Suprapubic skin (tissue), 4 donors: ENCODE data around the gene LILRA6. TPM values are rescaled to one million over a fixed set of nuclear protein-coding genes. Genes with fewer than 3 reads are reported as not detected.
A peak's percentile ranks its signal among the peaks of the same experiment; 100 is the strongest.
"Not testable (repeated sequence)": the region's sequence is repeated elsewhere in the genome, so short reads cannot be mapped to it uniquely, and the experiment has no call there.

Experiments
- DNase-seq, 2 donors: peaks; one replicate each; pipeline ENCODE4 v3.0.0-alpha.2; 2019; ENCODE audit warnings: low spot score in 2 of 2
- H3K27ac ChIP-seq: fragments of 200-600 bp; sonication (generic); one replicate; pipeline ENCODE4 v1.5.1; 2019
- H3K27me3 ChIP-seq: fragments of 200-600 bp; sonication (generic); one replicate; pipeline ENCODE4 v1.5.1; 2019
- H3K36me3 ChIP-seq: fragments of 200-600 bp; sonication (generic); one replicate; pipeline ENCODE4 v1.5.1; 2019
- H3K4me1 ChIP-seq: fragments of 200-600 bp; sonication (generic); one replicate; pipeline ENCODE4 v1.5.1; 2019
- H3K4me3 ChIP-seq: fragments of 200-600 bp; sonication (generic); one replicate; pipeline ENCODE4 v1.5.1; 2019; ENCODE audit warnings: mild to moderate bottlenecking
- H3K9me3 ChIP-seq: fragments of 200-600 bp; sonication (generic); one replicate; pipeline ENCODE4 v1.5.1; 2019
- EP300 ChIP-seq: sonication (generic); formaldehyde crosslinking; IDR thresholded peaks from one replicate; pipeline ENCODE4 v1.6.1; 2017; ENCODE audit warnings: antibody characterized with exemption
- POLR2A ChIP-seq, 2 donors: fragments of 450-650 bp; IDR thresholded peaks; one replicate each; pipeline ENCODE4 v1.6.1; 2017; ENCODE audit warnings: antibody characterized with exemption in 2 of 2, mild to moderate bottlenecking in 2 of 2, moderate library complexity in 2 of 2
- POLR2AphosphoS5 ChIP-seq, 3 donors: sonication (generic); formaldehyde crosslinking; IDR thresholded peaks; one replicate each; pipeline ENCODE4 v1.6.1; 2017; ENCODE audit warnings: antibody characterized with exemption in 3 of 3
- WGBS: methylation state at CpG from one replicate; pipeline ENCODE4 v1.1.5; 2018; 5-methylcytosine and 5-hydroxymethylcytosine counted together
- total RNA-seq, 4 donors: library from RNA; depleted of rRNA; stranded (reverse); fragments of >200 nt; gene quantifications; one replicate each; pipeline ENCODE4 v1.1.0, GENCODE V29; 2016
- TF ChIP-seq, protein P1 (sequence below), 2 donors: fragments of 200-600 bp in 1 of 2; fragments of 450-650 bp in 1 of 2; sonication (generic) in 1 of 2; IDR thresholded peaks; one replicate each; pipeline ENCODE4 v1.5.1; 2016 to 2019; ENCODE audit warnings: antibody characterized with exemption in 2 of 2, mild to moderate bottlenecking in 1 of 2, moderate library complexity in 1 of 2

LILRA6 gene
- total RNA-seq, 4 donors from 2014 or later = 0.51 TPM; not detected in 3

DNA sequence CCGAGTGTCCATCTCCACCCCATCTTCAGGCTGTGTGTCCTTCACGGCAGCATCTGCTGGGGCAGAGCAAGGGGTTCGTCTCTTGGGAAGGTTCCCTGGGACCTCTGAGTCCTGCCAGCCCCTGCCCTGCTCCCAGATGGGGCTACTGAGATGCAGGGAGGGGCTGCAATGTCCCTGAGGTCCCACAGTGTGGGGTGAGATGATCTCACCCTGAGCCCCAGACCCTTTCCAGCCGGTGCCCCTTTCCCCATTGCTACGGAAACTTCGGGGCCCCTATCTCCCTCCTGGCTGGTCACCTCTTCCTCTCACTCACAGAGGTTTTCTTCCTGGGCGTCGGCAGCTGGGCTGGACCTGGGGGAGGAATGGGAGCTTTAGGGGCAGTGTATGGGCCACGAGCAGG lies 33.4 kb upstream of the LILRA6 start:
- H3K27ac ChIP-seq = no peak overlapping the region
- peak in 1 of 2 donors; percentile 27 for DNase-seq
- WGBS = 68% methylated on average over 6 of the region's 9 CpGs
- no peaks in the 10 kb centered on the region for H3K4me1 ChIP-seq
- H3K36me3 ChIP-seq = no peaks in the 10 kb centered on the region
- TF ChIP-seq, protein P1, sequence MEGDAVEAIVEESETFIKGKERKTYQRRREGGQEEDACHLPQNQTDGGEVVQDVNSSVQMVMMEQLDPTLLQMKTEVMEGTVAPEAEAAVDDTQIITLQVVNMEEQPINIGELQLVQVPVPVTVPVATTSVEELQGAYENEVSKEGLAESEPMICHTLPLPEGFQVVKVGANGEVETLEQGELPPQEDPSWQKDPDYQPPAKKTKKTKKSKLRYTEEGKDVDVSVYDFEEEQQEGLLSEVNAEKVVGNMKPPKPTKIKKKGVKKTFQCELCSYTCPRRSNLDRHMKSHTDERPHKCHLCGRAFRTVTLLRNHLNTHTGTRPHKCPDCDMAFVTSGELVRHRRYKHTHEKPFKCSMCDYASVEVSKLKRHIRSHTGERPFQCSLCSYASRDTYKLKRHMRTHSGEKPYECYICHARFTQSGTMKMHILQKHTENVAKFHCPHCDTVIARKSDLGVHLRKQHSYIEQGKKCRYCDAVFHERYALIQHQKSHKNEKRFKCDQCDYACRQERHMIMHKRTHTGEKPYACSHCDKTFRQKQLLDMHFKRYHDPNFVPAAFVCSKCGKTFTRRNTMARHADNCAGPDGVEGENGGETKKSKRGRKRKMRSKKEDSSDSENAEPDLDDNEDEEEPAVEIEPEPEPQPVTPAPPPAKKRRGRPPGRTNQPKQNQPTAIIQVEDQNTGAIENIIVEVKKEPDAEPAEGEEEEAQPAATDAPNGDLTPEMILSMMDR (IDR thresholded peaks at IDR 0.05) = no peak
- TF ChIP-seq POLR2A (IDR thresholded peaks at IDR 0.05) (no peak), POLR2AphosphoS5 (IDR thresholded peaks at IDR 0.05) (no peak), EP300 (no peak)
- peaks cover 60% of the 10 kb centered on the region for H3K27me3 ChIP-seq
- H3K9me3 ChIP-seq = no peaks in the 10 kb centered on the region
- no peak overlapping the region for H3K4me3 ChIP-seq

DNA sequence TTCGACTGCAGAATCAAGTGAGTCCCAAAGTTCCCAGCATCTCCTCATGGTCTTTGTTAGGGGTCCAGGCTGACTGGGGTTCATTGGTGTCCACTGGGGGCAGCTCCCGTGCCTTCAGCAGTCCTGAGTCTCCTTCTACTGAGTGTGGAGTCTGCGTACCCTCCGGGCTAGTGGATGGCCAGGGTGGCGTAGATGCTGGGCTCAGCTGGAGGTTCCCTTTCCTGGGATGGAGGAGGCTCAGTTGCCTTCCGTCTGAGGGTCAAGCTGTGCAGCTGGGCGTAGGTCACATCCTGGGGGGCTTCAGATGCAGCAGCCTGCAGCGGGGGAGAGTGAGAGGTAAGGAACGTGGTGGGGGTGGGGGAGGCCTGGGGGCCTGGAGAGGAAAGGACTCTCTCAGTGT lies 31.9 kb upstream of the LILRA6 start:
- peak; percentile 13 to 58 for DNase-seq
- WGBS = 47% methylated on average over 4 of the region's 9 CpGs
- H3K4me3 ChIP-seq, H3K36me3 ChIP-seq, H3K9me3 ChIP-seq, H3K27ac ChIP-seq, H3K4me1 ChIP-seq: not testable (repeated sequence)
- peaks cover 47% of the 10 kb centered on the region for H3K27me3 ChIP-seq

DNA sequence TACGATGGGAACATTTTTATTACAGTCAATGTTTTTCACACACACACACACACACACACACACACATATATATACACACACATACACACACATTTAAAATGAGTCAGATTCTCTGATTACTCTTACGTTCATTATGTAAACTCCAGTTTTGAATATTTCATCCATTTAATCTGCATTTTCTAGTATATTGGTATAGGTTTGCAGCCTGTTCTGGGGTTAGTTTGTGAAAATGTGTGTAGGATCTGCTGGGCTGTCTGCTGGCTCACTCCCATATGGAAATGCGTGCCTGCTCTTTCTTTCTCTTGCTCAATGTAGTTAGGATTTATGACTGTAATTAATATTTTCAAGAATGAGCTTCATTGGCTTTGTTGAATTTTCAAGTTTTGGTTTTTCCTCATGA lies 31.2 kb upstream of the LILRA6 start:
- Histone ChIP-seq H3K27ac (no peak overlapping the region), H3K27me3 (peaks cover 41% of the 10 kb centered on the region), H3K4me3 (no peak overlapping the region), H3K36me3 (no peaks in the 10 kb centered on the region), H3K9me3 (no peaks in the 10 kb centered on the region), H3K4me1 (no peaks in the 10 kb centered on the region)
- no peak for DNase-seq
- TF ChIP-seq POLR2A (IDR thresholded peaks at IDR 0.05) (no peak), EP300 (no peak), POLR2AphosphoS5 (IDR thresholded peaks at IDR 0.05) (no peak)
- TF ChIP-seq, protein P1 (IDR thresholded peaks at IDR 0.05) = no peak
- 38% methylated on average over 3 of the region's 3 CpGs for WGBS

- not testable (repeated sequence) for H3K27ac ChIP-seq, H3K4me1 ChIP-seq, H3K4me3 ChIP-seq, H3K36me3 ChIP-seq, H3K9me3 ChIP-seq
- peak; percentile 26 to 42 for DNase-seq
- 66% methylated on average over 5 of the region's 5 CpGs for WGBS
- peaks cover 31% of the 10 kb centered on the region for H3K27me3 ChIP-seq
Measured at GRCh38 chr19:54272181-54272580, 29.6 kb upstream of the LILRA6 start.

GRCh38 chr19:54271587-54271986 lies 29.0 kb upstream of the LILRA6 start:
- H3K4me3 ChIP-seq, H3K27ac ChIP-seq, H3K36me3 ChIP-seq, H3K4me1 ChIP-seq, H3K9me3 ChIP-seq: not testable (repeated sequence)
- 53% methylated on average over 4 of the region's 4 CpGs for WGBS
- H3K27me3 ChIP-seq = peaks cover 25% of the 10 kb centered on the region
- peak; percentile 45 to 47 for DNase-seq

DNA sequence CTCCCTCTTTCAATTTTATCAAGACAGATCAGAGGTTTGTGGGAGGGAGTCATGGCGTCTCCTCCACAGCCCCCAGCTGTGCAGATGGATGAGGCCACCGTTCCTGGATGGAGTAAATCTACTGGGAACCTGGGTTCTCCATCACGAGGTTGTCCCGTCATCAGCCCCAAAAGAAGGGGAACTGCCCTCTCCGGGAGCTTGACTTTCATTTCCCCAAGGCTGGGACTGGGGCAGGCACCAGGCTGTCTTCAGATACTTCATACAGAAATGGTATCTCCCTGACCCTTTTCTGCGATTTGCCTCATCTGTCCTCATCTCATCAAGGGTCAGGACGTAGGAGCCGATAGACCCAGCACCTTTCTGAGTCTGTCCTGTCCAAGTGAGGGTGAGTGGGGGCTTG lies 28.5 kb upstream of the LILRA6 start:
- Histone ChIP-seq H3K27me3 (peaks cover 22% of the 10 kb centered on the region), H3K4me3 (no peak overlapping the region), H3K27ac (no peak overlapping the region), H3K36me3 (no peaks in the 10 kb centered on the region), H3K9me3 (no peaks in the 10 kb centered on the region), H3K4me1 (no peaks in the 10 kb centered on the region)
- peak; percentile 56 to 75 for DNase-seq
- 86% methylated on average over 8 of the region's 8 CpGs for WGBS
- TF ChIP-seq, protein P1 (IDR thresholded peaks at IDR 0.05) = no peak
- TF ChIP-seq POLR2AphosphoS5 (IDR thresholded peaks at IDR 0.05) (no peak), POLR2A (IDR thresholded peaks at IDR 0.05) (no peak), EP300 (no peak)

- Histone ChIP-seq H3K27me3 (peaks cover 6% of the 10 kb centered on the region), H3K9me3 (no peaks in the 10 kb centered on the region), H3K4me1 (no peaks in the 10 kb centered on the region), H3K4me3 (no peak overlapping the region), H3K36me3 (no peaks in the 10 kb centered on the region), H3K27ac (no peak overlapping the region)
- no peak for DNase-seq
- TF ChIP-seq EP300 (no peak), POLR2A (IDR thresholded peaks at IDR 0.05) (no peak), POLR2AphosphoS5 (IDR thresholded peaks at IDR 0.05) (no peak)
- TF ChIP-seq, protein P1 (IDR thresholded peaks at IDR 0.05) = no peak
- WGBS = 55% methylated on average over 2 of the region's 2 CpGs
Measured at GRCh38 chr19:54268936-54269335, 26.3 kb upstream of the LILRA6 start.
